ENCODE measurements around the gene SLC35F3. TPM values are rescaled to one million over a fixed set of nuclear protein-coding genes. Genes with fewer than 3 reads are reported as not detected.

Gene SLC35F3
- polyA plus RNA-seq, 1 of the 3 experiments (the other 2 are of a cell fraction) = 0.87 TPM

DNA sequence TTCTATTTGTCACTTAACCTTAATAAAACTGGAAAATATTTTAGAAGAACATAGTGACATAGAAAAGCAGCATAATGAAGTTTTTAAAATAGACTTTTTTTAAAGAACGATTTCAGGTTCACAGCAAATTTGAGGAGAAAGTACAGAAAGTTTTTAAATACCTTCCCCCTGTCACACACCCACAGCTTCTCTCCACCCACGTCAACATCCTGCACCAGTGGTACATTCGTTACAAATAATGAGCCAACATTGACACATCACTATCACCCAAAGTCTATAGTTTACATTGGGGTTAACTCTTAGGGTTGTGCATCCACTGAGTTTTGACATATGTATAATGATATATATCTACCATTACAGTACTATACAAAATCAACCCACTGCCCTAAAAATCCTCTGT is 3.0 kb upstream of the SLC35F3 start:
- no peaks in the 10 kb centered on the region for H4K20me1 ChIP-seq (ENCODE audit: insufficient read depth)
- no peak for DNase-seq
- ChIA-PET CTCF (no interaction called here), POLR2A (no interaction called here)
- H3K36me3 ChIP-seq (replicated peaks in 1 of 2; ENCODE audit: control insufficient read depth in 1 of 2, insufficient read depth in 2 of 2, low read length in 1 of 2) = no peaks in the 10 kb centered on the region
- H3K27ac ChIP-seq (ENCODE audit: low read depth in 2 of 2, low read length in 1 of 2) = no peak overlapping the region
- TF ChIP-seq, protein P1, sequence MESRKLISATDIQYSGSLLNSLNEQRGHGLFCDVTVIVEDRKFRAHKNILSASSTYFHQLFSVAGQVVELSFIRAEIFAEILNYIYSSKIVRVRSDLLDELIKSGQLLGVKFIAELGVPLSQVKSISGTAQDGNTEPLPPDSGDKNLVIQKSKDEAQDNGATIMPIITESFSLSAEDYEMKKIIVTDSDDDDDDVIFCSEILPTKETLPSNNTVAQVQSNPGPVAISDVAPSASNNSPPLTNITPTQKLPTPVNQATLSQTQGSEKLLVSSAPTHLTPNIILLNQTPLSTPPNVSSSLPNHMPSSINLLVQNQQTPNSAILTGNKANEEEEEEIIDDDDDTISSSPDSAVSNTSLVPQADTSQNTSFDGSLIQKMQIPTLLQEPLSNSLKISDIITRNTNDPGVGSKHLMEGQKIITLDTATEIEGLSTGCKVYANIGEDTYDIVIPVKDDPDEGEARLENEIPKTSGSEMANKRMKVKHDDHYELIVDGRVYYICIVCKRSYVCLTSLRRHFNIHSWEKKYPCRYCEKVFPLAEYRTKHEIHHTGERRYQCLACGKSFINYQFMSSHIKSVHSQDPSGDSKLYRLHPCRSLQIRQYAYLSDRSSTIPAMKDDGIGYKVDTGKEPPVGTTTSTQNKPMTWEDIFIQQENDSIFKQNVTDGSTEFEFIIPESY (IDR thresholded peaks at IDR 0.05; ENCODE audit: borderline replicate concordance, low read depth) = no peak
- TF ChIP-seq, protein P2, sequence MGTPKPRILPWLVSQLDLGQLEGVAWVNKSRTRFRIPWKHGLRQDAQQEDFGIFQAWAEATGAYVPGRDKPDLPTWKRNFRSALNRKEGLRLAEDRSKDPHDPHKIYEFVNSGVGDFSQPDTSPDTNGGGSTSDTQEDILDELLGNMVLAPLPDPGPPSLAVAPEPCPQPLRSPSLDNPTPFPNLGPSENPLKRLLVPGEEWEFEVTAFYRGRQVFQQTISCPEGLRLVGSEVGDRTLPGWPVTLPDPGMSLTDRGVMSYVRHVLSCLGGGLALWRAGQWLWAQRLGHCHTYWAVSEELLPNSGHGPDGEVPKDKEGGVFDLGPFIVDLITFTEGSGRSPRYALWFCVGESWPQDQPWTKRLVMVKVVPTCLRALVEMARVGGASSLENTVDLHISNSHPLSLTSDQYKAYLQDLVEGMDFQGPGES (IDR thresholded peaks at IDR 0.05; ENCODE audit: low read depth, low read length) = no peak
- TF ChIP-seq NFIC (IDR thresholded peaks at IDR 0.05; ENCODE audit: borderline replicate concordance) (no peak), RFX5 (IDR thresholded peaks at IDR 0.05; ENCODE audit: low read length) (no peak), GATA2 (CRISPR knock-in tag; IDR thresholded peaks at IDR 0.05) (no peak), SMC3 (IDR thresholded peaks at IDR 0.05; ENCODE audit: low read depth, low read length) (no peak), ELF1 (IDR thresholded peaks at IDR 0.05) (no peak), RCOR1 (IDR thresholded peaks at IDR 0.05; ENCODE audit: low read length) (no peak), RXRA (IDR thresholded peaks at IDR 0.05; ENCODE audit: borderline replicate concordance, low read depth) (no peak), FOSL2 (IDR thresholded peaks at IDR 0.05; ENCODE audit: borderline replicate concordance, low read depth) (no peak), MXI1 (IDR thresholded peaks at IDR 0.05; ENCODE audit: low read depth, low read length) (no peak), NRF1 (IDR thresholded peaks at IDR 0.05; ENCODE audit: low read depth, low read length) (no peak), TEAD4 (IDR thresholded peaks at IDR 0.05; ENCODE audit: borderline replicate concordance, insufficient read depth) (no peak), SIN3A (IDR thresholded peaks at IDR 0.05; ENCODE audit: borderline replicate concordance, low read depth, low read length) (no peak), POLR2AphosphoS5 (IDR thresholded peaks at IDR 0.05; ENCODE audit: low read depth, low read length) (no peak)
- TF ChIP-seq, protein P3, sequence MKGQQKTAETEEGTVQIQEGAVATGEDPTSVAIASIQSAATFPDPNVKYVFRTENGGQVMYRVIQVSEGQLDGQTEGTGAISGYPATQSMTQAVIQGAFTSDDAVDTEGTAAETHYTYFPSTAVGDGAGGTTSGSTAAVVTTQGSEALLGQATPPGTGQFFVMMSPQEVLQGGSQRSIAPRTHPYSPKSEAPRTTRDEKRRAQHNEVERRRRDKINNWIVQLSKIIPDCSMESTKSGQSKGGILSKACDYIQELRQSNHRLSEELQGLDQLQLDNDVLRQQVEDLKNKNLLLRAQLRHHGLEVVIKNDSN (IDR thresholded peaks at IDR 0.05; ENCODE audit: borderline replicate concordance, low read depth) = no peak
- 38% methylated on average over 3 of the region's 3 CpGs for WGBS (ENCODE audit: low lambda C conversion rate)
- no peaks in the 10 kb centered on the region for H3K9me3 ChIP-seq
- no peak overlapping the region for H3K9ac ChIP-seq
- H2AFZ ChIP-seq (ENCODE audit: low read depth) = no peak overlapping the region
- peaks cover 17% of the 10 kb centered on the region; the same call in 1 of the 2 replicates for H3K27me3 ChIP-seq (ENCODE audit: insufficient read depth)
- H3K79me2 ChIP-seq (ENCODE audit: insufficient read depth) = no peaks in the 10 kb centered on the region
- H3K9me2 ChIP-seq = no peaks in the 10 kb centered on the region
- no peaks in the 10 kb centered on the region for H3F3A ChIP-seq (replicated peaks; ENCODE audit: insufficient read depth)
- H3K4me1 ChIP-seq (ENCODE audit: control insufficient read depth in 1 of 2, insufficient read depth in 2 of 2, low read depth in 1 of 2, low read length in 1 of 2) = no peaks in the 10 kb centered on the region; a peak in 2 of 4 replicates
- no peak overlapping the region for H3K4me2 ChIP-seq
- no peak overlapping the region for H3K4me3 ChIP-seq (ENCODE audit: low read depth in 2 of 2, low read length in 1 of 2)

Data from SK-N-SH (cell line).